GM12865 (cell line): ENCODE measurements around the gene PCDHB16.

ENCODE experiments used
- DNase-seq: peaks from one replicate; pipeline ENCODE4 v3.0.0; 2010; ENCODE audit warnings: low read depth
- H3K4me3 ChIP-seq: 2 replicates; pipeline ENCODE4 v1.5.1; 2011; ENCODE audit warnings: mild to moderate bottlenecking, low read depth, low read length, control low read depth
- CTCF ChIP-seq: IDR thresholded peaks from 2 replicates; pipeline ENCODE4 v1.5.1; 2011; ENCODE audit warnings: low read length, control low read depth, low read depth, inconsistent platforms; ENCODE audit not compliant: insufficient read depth; ENCODE audit errors: missing control alignments

PCDHB16 gene

GRCh38 chr5:141234109-141234667, 52.0 kb downstream of the PCDHB16 start:
- no peak for TF ChIP-seq CTCF
- DNase-seq, result no peak
- H3K4me3 ChIP-seq, result no peak overlapping the region
